Stimulated activated CD8-positive, alpha-beta memory T cell treated with anti-CD3 and anti-CD28 coated beads, Interleukin-12 subunit alpha, Interleukin-12 subunit beta, amount 100 ng/mL, for 4 hours (primary cell): ENCODE measurements around the gene ETNK2.

Experiments
- DNase-seq: peaks from one replicate; pipeline ENCODE4 v3.0.0-alpha.2; 2020; ENCODE audit warnings: low read depth

ETNK2 gene

GRCh38 chr1:204147406-204148383 is 4.1 kb downstream of the ETNK2 start:
- no peak for DNase-seq

DNA sequence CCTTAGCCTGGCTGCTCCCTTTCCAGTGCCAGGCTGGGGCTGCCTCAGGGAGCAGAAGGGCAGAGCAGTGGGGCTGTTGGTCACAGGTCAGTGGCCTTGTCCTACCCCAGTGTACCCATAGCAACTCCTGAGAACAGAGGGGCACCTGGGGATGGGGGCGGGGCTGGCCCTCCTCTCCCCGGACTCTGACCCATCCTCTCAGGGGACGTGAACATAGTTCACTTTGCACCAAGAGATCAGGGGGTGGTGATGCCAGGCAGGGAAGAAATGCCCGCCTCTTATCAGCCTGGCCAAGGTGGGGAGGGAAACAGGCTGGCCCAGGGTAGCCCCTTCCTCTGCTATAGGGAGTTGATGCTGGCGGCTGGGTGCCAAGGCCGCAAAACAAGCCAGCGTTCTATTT is 4.9 kb downstream of the ETNK2 start:
- DNase-seq, result no peak

DNA sequence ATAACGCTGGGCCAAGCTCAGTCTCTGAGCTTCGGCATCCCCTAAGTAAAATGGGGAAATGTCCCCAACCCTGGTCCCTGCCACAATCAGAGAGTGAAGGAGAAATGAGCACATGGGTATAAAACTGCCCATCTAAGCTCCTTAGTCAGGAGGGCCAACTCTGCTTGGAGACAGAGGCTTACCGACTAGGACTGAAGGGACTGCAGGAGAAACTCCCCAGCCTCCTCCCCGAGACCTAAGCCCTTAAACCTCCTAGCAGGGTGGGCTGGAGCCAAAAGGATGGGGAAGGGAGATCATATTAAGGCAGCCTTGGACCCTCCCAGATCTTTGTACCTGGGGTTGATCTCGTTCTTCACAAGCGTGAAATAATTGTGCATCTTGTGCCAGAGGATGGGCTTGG is 5.5 kb downstream of the ETNK2 start:
- no peak for DNase-seq

DNA sequence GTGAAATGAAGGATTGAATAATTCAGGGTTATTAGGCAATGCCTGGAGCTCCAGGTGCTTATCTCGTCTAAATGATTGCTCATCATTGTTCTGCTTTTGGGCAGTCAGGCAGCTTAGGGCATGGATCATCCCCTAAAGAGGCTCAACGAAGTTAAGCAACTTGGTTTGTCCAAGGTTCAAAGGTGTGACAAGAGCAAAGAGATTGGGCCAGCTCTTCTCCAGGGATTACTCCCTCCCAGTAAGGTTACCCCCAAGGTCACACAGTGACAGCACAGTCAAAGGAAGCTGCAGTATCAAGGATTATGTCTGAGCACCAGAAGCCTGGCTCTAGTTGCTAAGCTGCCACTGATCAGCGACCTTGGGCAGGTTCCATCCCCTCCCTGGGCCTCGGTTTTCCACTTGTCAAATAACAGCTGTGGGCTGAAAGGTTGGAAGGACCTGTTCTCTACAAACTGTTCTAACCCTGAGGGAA is 6.8 kb downstream of the ETNK2 start:
- no peak for DNase-seq

GRCh38 chr1:204143276-204144041 is 8.4 kb downstream of the ETNK2 start:
- no peak for DNase-seq

DNA sequence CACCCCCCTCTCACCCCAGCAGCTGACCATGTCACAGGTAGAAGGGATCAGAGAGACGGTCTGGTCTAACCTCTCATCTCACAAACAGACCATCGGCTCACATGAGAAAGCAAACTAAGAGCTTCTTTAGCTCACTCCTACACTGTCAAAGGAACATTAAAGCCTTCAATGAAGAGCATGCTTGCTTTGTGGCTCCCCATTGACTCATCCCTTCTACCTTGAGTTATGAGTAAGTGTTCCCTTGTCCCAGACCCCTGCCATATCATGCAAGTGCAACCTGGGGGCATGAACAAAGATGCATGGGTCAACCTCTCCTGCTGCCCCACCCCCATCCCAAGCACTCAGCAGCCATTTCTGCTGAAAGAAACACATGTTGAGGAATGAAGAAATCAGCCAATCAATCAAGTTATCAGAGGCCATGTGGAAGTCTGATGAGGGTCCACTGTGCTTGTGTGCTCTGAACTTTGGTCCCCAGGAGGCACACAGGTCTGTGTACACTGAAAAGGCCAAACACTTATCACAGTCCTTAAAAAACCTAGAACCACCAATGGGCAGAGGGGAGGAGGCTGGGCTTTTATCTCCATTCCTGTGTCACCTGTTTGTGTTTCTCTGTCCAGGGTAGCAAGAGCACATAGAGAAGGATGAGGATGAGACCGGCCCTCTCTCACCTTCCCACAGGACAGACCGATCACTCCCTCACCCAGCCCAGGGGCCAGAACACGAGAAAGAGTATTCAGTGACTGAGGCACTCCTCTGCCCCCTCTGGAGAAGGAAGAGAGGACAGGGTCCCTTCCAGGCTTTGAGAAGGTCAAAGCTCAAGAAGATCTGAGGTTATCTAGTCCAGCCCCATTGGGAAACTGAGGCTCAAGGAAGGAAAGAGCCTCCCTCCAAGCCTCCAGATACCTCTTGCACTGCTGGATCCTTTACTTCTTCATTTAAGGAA is 9.5 kb downstream of the ETNK2 start:
- no peak for DNase-seq

DNA sequence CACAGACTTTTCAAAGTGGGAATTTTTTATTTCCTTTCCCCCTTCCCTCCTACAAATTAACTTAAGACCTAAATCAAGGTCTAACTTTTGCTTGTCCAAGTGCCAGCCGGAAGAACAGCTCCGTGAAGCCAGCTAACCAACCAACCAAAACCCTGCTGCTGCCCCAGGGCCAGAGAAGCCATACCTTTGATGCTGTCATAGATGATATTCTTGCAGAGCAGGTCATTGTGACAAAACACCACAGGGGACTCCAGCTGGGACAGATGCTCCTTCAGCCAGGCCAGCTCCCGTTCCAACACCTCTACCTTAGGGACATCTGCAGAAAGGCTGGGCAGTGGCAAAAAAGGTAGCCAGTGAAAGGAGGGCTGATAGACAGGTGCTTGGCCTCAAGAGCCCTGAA is 10.7 kb downstream of the ETNK2 start:
- no peak for DNase-seq

GRCh38 chr1:204139952-204140351 is 11.9 kb downstream of the ETNK2 start:
- DNase-seq, result no peak

DNA sequence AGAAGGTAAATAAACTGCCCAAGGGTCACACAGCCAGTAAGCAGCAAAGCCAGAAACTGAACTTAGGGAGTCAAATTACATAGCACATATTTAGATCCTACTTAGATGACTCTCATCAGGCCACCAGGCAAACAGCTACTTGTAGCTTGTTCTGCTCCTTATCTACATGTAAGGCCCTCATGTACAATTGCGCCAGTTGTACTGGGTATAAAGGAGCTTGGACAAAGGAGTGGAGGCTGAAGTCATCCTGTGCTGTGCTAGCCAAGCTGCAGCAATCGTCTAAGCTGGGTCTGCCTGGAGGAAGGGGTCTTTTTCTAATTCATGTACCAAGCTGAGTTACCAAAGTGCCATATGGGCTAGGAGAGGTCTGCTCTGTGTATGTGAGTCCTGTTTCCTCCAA is 12.8 kb downstream of the ETNK2 start:
- DNase-seq, result no peak

- no peak for DNase-seq
These were observed 15.0 kb downstream of the ETNK2 start for GRCh38 chr1:204136814-204137213.

GRCh38 chr1:204134103-204134502 is 17.7 kb downstream of the ETNK2 start:
- DNase-seq, result no peak

DNA sequence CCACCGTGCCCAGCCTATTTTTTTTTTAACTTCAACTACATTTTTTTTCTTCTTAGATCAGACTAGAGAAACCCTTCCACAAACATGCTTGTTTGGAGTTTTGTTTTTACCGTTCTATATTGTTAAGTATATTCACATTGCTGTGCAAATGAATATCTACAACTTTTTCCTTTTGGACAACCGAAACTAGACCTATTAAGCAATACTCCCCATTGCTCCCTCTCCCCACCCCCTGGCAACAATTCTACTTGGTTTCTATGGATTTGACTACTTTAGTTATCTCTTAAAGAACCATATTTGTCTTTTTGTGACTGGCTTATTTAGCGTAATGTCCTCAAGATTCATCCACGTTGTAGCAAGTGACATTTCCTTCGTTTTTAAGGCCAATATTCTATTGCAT is 19.1 kb downstream of the ETNK2 start:
- DNase-seq, result no peak

- no peak for DNase-seq
These were observed 19.9 kb downstream of the ETNK2 start for GRCh38 chr1:204131978-204132377.

GRCh38 chr1:204130981-204131892 is 20.6 kb downstream of the ETNK2 start:
- DNase-seq, result no peak

GRCh38 chr1:204130178-204130577 is 21.7 kb downstream of the ETNK2 start:
- DNase-seq, result no peak

DNA sequence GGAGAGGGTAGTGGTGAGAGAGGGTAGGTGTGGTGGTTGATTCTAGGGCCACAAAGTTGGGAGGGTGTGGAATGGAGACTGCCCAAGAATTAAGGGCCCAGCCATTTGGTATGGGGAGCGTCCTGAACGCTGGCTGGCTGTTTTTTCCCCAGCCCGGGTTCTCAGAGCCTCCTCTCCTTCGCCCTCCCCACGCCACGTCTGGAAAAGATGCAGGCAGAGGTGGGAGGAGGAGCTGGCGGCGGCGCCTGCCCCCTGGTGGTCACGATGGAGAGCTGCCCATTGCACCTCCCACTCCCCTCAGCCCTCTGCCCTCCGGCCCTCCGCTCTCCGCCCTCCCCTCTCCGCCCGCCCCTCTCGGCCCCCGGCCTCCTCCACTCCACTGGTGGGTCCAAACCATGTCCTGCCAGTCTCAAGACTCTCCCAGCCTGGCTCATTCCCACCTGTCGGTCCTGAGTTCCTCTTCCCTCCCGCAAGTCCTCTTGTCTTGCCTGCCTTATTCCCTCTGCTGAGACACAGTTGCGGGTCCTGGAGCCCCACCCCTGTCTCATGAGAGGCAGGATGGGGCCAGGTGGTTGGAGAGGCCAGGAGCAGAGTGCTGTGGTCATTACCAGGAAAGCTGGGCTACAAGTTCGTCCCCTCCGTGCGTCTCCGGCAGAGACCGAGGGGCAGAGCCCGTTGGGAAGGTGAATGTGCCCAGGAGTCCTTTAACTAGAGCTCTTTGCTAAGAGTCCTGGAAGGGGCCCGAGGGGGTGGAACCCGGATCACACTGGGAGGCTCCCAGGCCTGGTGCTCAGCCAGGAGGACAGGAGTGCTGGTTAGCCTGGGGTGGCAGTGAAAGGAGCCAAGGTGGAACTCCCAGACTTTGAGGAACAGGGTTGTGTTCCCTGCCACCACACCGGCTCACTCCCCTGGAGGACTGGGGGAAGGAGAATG is 22.6 kb downstream of the ETNK2 start:
- DNase-seq, result peak; percentile 36

- no peak for DNase-seq
These were observed 23.3 kb downstream of the ETNK2 start for GRCh38 chr1:204128464-204128963.

DNA sequence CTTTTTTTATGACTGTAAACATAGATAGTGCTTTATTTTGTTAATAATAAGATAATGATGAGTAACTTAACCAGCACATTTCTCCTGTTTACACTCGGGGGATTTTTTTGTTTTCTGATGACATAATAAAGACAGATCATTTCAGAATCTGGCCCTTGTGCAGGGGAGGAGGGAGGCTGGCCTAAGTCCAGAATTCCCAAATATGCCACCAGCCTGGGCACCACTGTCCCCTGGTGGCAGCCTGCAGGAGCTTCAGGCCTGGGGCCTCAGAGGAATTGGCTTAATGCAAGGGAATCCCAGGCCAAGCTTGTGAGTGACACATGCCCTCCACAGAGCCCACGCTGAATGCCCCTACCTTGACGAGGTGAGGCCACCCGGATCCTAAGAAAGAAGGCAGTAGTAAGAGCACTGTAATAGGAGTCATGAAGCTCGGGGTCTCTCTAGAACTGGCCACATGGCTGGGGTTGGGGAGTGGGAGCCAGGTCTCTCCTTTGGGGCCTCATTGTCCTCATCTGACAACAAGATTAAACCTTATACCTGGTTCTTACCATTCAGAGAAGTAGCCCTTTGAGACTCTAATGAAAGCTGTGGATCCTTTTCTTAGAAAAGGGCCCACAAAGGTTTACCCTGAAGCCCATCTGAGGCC is 24.1 kb downstream of the ETNK2 start:
- no peak for DNase-seq

GRCh38 chr1:204126956-204127355 is 24.9 kb downstream of the ETNK2 start:
- no peak for DNase-seq
